ENCODE data around the gene CYP4F8.
A peak's percentile ranks its signal among the peaks of the same experiment; 100 is the strongest.

Gene CYP4F8

GRCh38 chr19:15616627-15617270 is 1.7 kb downstream of the CYP4F8 start:
- DNase-seq: no peak

GRCh38 chr19:15618321-15618720 is 3.3 kb downstream of the CYP4F8 start:
- no peak for DNase-seq

GRCh38 chr19:15621801-15622200 is 6.8 kb downstream of the CYP4F8 start:
- no peak for DNase-seq

- no peak for DNase-seq
These were observed 8.0 kb downstream of the CYP4F8 start for GRCh38 chr19:15622991-15623390.

- DNase-seq: peak; percentile 4
These were observed 8.8 kb downstream of the CYP4F8 start for GRCh38 chr19:15623711-15624318.

GRCh38 chr19:15628236-15629002 is 13.4 kb downstream of the CYP4F8 start:
- no peak for DNase-seq

GRCh38 chr19:15629003-15629880 is 14.2 kb downstream of the CYP4F8 start:
- peak; percentile 80 for DNase-seq

GRCh38 chr19:15631817-15632216 is 16.8 kb downstream of the CYP4F8 start:
- DNase-seq: no peak

- DNase-seq: no peak
These were observed 18.2 kb downstream of the CYP4F8 start for GRCh38 chr19:15633082-15633835.

- DNase-seq: no peak
These were observed 19.1 kb downstream of the CYP4F8 start for GRCh38 chr19:15634105-15634504.

- no peak for DNase-seq
These were observed 20.2 kb downstream of the CYP4F8 start for GRCh38 chr19:15635016-15635805.

- DNase-seq: no peak
These were observed 21.0 kb downstream of the CYP4F8 start for GRCh38 chr19:15636026-15636425.

- DNase-seq: no peak
These were observed 24.6 kb downstream of the CYP4F8 start for GRCh38 chr19:15639596-15639995.

- DNase-seq: no peak
These were observed 25.4 kb downstream of the CYP4F8 start, which contains the start of gene CYP4F3 for GRCh38 chr19:15640294-15640903. Gene CYP4F3, plus strand, starts transcription at chr19:15640897. Its CDS starts 519 bp downstream, at chr19:15641416.

- DNase-seq: no peak
These were observed 26.0 kb downstream of the CYP4F8 start for GRCh38 chr19:15640904-15641597.

- DNase-seq: no peak
These were observed 27.0 kb downstream of the CYP4F8 start for GRCh38 chr19:15641901-15642491.

- no peak for DNase-seq
These were observed 27.8 kb downstream of the CYP4F8 start for GRCh38 chr19:15642807-15643206.

GRCh38 chr19:15643387-15643786 is 28.4 kb downstream of the CYP4F8 start:
- DNase-seq: no peak

GRCh38 chr19:15644066-15644741 is 29.2 kb downstream of the CYP4F8 start:
- DNase-seq: no peak

Data from retina (tissue), 1 donor.